HEK293 (cell line): ENCODE results near the gene ZNF211.

Experiments
- CTCF ChIA-PET: fragments of 350-600 bp; formaldehyde crosslinking; extraction: SDS; loops from one replicate; lab custom pipeline; 2021; ENCODE audit warnings: antibody characterized with exemption; lab: Yijun Ruan, JAX
- POLR2A ChIA-PET: fragments of 300-600 bp; formaldehyde crosslinking; extraction: SDS; loops from one replicate; lab custom pipeline; 2020; ENCODE audit warnings: antibody characterized with exemption, inconsistent platforms; lab: Yijun Ruan, JAX
- H3K27ac ChIP-seq: fragments of 200-500 bp; sonication (Bioruptor generic); 2 replicates; pipeline ENCODE4 v1.5.1; 2014; ENCODE audit warnings: low read depth, low read length, control low read depth, inconsistent platforms; ENCODE audit errors: extremely low read depth
- H3K36me3 ChIP-seq, 2 experiments: fragments of 200-500 bp in 1 of 2; sonication (Bioruptor generic) in 1 of 2; 1 replicate in 1 of 2; 2 replicates in 1 of 2; pipeline ENCODE4 v1.5.1; 2014 to 2017; ENCODE audit warnings: inconsistent platforms in 2 of 2, low read length in 2 of 2; ENCODE audit not compliant: control insufficient read depth in 2 of 2, insufficient read depth in 1 of 2
- H3K4me1 ChIP-seq: fragments of 200-500 bp; sonication (Bioruptor generic); 2 replicates; pipeline ENCODE4 v1.5.1; 2014; ENCODE audit warnings: mild to moderate bottlenecking, low read length, inconsistent platforms; ENCODE audit not compliant: control insufficient read depth, insufficient read depth
- H3K4me3 ChIP-seq: 2 replicates; pipeline ENCODE4 v1.5.1; 2011; ENCODE audit warnings: low read depth, mild to moderate bottlenecking, control low read depth, low read length, moderate library complexity
- H3K9me3 ChIP-seq: fragments of 200-500 bp; sonication (Bioruptor generic); 2 replicates; pipeline ENCODE4 v1.5.1; 2014; ENCODE audit warnings: low read depth, low read length, inconsistent platforms; ENCODE audit not compliant: control insufficient read depth, insufficient read depth
- ATF2 ChIP-seq: fragments of 450-650 bp; formaldehyde crosslinking; IDR thresholded peaks from 2 replicates; pipeline ENCODE4 v1.5.1; 2016; ENCODE audit warnings: missing biosample characterization, missing genetic modification characterization, low read depth
- GLI4 ChIP-seq: fragments of 450-650 bp; formaldehyde crosslinking; IDR thresholded peaks from 2 replicates; pipeline ENCODE4 v1.5.1; 2016; ENCODE audit warnings: missing biosample characterization, missing genetic modification characterization
- INSM2 ChIP-seq: fragments of 450-650 bp; formaldehyde crosslinking; IDR thresholded peaks from 2 replicates; pipeline ENCODE4 v1.5.1; 2016; ENCODE audit warnings: missing biosample characterization, missing genetic modification characterization
- MYNN ChIP-seq: fragments of 450-650 bp; formaldehyde crosslinking; IDR thresholded peaks from 2 replicates; pipeline ENCODE4 v1.5.1; 2016; ENCODE audit warnings: missing biosample characterization, missing genetic modification characterization, borderline replicate concordance
- MZF1 ChIP-seq: fragments of 450-650 bp; formaldehyde crosslinking; IDR thresholded peaks from 2 replicates; pipeline ENCODE4 v1.5.1; 2017; ENCODE audit warnings: missing biosample characterization, missing genetic modification characterization, borderline replicate concordance
- SCRT2 ChIP-seq: fragments of 450-650 bp; formaldehyde crosslinking; IDR thresholded peaks from 2 replicates; pipeline ENCODE4 v1.5.1; 2016; ENCODE audit warnings: missing biosample characterization, missing genetic modification characterization
- TSHZ1 ChIP-seq: fragments of 450-650 bp; formaldehyde crosslinking; IDR thresholded peaks from 2 replicates; pipeline ENCODE4 v1.5.1; 2016; ENCODE audit warnings: missing biosample characterization, missing genetic modification characterization, borderline replicate concordance
- YY1 ChIP-seq: fragments of 450-650 bp; formaldehyde crosslinking; IDR thresholded peaks from 2 replicates; pipeline ENCODE4 v1.5.1; 2018; ENCODE audit warnings: missing biosample characterization, missing genetic modification characterization
- ZBTB17 ChIP-seq: fragments of 450-650 bp; formaldehyde crosslinking; IDR thresholded peaks from 2 replicates; pipeline ENCODE4 v1.5.1; 2016; ENCODE audit warnings: missing biosample characterization, missing genetic modification characterization
- ZBTB20 ChIP-seq: fragments of 450-650 bp; formaldehyde crosslinking; IDR thresholded peaks from 2 replicates; pipeline ENCODE4 v1.5.1; 2016; ENCODE audit warnings: missing biosample characterization, missing genetic modification characterization
- ZBTB26 ChIP-seq: fragments of 450-650 bp; formaldehyde crosslinking; optimal IDR thresholded peaks from 2 replicates; pipeline ENCODE3; 2016; ENCODE audit warnings: missing biosample characterization, mild to moderate bottlenecking, missing genetic modification characterization
- ZBTB48 ChIP-seq: fragments of 450-650 bp; formaldehyde crosslinking; IDR thresholded peaks from 2 replicates; pipeline ENCODE4 v1.5.1; 2016; ENCODE audit warnings: missing biosample characterization, missing genetic modification characterization
- ZFP3 ChIP-seq: fragments of 450-650 bp; formaldehyde crosslinking; IDR thresholded peaks from 2 replicates; pipeline ENCODE4 v1.5.1; 2016; ENCODE audit warnings: low read depth, missing biosample characterization, missing genetic modification characterization
- ZNF280D ChIP-seq: fragments of 450-650 bp; formaldehyde crosslinking; IDR thresholded peaks from 2 replicates; pipeline ENCODE4 v1.5.1; 2016; ENCODE audit warnings: missing biosample characterization, missing genetic modification characterization
- ZNF350 ChIP-seq: fragments of 450-650 bp; formaldehyde crosslinking; IDR thresholded peaks from 2 replicates; pipeline ENCODE4 v1.5.0; 2017; ENCODE audit warnings: missing biosample characterization, mild to moderate bottlenecking, missing genetic modification characterization
- ZNF391 ChIP-seq: fragments of 450-650 bp; formaldehyde crosslinking; IDR thresholded peaks from 2 replicates; pipeline ENCODE4 v1.5.1; 2016; ENCODE audit warnings: low read depth, missing biosample characterization, missing genetic modification characterization, borderline replicate concordance
- TF ChIP-seq, protein P1 (sequence below): fragments of 450-650 bp; formaldehyde crosslinking; conservative IDR thresholded peaks from 2 replicates; pipeline ENCODE4 v1.5.1; 2016; ENCODE audit warnings: low read depth, missing biosample characterization, missing genetic modification characterization

ZNF211 gene

DNA sequence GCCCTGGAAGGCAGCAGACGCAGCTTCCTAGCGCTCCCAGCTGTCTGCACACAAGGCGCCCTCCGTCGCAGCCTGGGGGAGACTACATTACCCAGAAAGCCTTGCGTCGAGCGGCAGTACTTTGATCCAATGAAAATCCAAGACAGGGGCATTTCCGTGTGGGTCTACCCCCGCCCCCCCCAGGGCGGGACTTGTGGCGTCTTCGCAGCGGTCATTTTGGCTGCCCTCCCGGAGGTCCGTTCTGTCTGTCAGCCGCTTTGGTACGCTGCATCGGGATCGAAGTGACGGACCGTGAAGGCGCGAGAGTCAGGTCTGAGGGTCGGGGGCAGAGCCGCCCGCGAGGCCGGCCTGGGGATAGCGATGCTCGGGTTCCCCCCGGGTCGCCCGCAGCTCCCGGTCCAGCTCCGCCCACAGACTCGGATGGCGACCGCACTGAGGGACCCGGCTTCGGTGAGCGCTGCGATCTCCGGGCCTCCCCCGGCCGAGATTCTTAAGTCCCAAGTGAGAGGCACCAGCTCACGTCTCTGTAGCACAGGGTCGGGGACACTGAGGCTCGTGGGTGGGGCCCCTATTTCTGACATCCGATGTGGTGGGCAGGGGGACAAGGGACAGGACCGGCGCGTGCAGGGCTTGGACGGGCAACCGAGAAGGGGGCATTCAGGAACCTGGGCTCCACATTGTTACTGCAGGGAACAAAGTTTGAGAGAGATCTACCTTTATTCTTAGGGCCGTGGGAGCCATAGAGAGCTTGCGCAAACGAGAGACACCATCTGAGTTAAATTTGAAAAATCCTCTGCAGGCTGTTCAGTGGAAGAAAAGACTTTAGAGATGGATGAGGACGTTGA lies at the start of gene ZNF211 (continued):
- TF ChIP-seq MYNN (tag by site-specific recombination), result no peak
- TF ChIP-seq SCRT2 (tag by site-specific recombination), result 0 out of 2 replicates have a peak, but pooled peaks have one; percentile 42
- no peak for TF ChIP-seq ZFP3 (tag by site-specific recombination)
- TF ChIP-seq ATF2 (tag by site-specific recombination), result no peak
- TF ChIP-seq ZBTB26 (tag by site-specific recombination), result peak; percentile 21
- TF ChIP-seq GLI4 (tag by site-specific recombination), result no peak
- TF ChIP-seq TSHZ1 (tag by site-specific recombination), result no peak
- TF ChIP-seq, protein P1, sequence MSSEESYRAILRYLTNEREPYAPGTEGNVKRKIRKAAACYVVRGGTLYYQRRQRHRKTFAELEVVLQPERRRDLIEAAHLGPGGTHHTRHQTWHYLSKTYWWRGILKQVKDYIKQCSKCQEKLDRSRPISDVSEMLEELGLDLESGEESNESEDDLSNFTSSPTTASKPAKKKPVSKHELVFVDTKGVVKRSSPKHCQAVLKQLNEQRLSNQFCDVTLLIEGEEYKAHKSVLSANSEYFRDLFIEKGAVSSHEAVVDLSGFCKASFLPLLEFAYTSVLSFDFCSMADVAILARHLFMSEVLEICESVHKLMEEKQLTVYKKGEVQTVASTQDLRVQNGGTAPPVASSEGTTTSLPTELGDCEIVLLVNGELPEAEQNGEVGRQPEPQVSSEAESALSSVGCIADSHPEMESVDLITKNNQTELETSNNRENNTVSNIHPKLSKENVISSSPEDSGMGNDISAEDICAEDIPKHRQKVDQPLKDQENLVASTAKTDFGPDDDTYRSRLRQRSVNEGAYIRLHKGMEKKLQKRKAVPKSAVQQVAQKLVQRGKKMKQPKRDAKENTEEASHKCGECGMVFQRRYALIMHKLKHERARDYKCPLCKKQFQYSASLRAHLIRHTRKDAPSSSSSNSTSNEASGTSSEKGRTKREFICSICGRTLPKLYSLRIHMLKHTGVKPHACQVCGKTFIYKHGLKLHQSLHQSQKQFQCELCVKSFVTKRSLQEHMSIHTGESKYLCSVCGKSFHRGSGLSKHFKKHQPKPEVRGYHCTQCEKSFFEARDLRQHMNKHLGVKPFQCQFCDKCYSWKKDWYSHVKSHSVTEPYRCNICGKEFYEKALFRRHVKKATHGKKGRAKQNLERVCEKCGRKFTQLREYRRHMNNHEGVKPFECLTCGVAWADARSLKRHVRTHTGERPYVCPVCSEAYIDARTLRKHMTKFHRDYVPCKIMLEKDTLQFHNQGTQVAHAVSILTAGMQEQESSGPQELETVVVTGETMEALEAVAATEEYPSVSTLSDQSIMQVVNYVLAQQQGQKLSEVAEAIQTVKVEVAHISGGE (tag by site-specific recombination), result peak; percentile 78

DNA sequence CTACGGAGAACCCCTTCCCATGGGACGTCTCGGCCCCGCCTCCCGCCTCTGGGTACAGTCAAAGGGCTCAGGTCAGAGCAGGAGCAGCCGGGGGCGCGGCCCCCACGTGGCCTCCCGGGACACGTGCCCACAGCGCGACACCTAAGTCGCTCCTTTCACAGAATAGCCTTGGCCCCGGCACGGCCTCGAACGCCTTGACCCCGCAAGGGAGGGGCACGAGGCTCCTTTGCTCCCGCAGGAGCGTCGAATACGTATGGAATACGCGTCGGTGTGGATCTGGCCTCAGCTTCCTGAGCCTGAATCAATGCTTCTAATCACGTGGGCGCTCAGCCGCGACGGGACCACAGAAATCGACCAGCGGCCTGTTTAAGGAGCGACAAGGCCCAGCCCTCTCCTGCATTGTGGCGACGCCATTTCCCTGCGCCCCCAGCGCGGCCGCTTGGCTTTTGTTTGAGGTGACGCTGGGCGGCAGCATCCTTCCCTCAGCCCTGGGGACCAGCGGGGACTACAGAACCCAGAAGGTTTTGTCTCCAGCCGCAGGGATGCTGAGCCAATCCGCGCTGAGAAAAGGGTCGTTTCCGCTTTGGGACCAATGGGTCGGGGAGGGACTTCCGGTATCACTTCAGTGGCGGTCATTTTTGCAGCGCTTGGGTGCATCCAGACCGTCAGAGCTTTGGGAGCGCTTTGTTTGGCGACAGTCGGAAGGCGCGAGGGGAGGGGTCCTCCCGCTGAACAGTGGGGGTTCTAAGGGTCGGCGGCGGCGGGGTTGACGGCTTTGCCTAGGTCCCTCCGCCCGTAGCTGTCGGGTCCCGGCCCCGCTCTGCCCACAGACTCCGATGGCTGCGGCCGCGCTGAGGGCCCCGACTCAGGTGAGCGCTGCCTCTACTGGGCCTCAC lies 49.2 kb upstream of the ZNF211 start, which contains the start of gene ZIK1:
ZIK1 (plus strand) TSS at position 625 of the 896 bp plus-strand sequence; CDS start at position 837, 212 bp downstream.
- POLR2A ChIA-PET, result no interaction called here
- Histone ChIP-seq H3K4me3 (peak within 1 kb of the TSS; percentile 69), H3K27ac (peak within 1 kb of the TSS; percentile 49; the same call in 1 of the 2 replicates), H3K9me3 (peaks cover 12% of the 10 kb centered on the region), H3K36me3 (peaks cover 0 to 12% of the 10 kb centered on the region in 2 experiments; a peak in 2 of 3 replicates), H3K4me1 (0 out of 2 replicates have a peak, but pooled peaks cover 2% of the 10 kb centered on the region)
- CTCF ChIA-PET, result no interaction called here
- TF ChIP-seq ZBTB17 (peak; percentile 65), ZNF280D (tag by site-specific recombination) (peak; percentile 59), GLI4 (tag by site-specific recombination) (no peak), INSM2 (tag by site-specific recombination) (no peak), ZNF391 (peak; percentile 52; the same call in 1 of the 2 replicates), ZBTB48 (tag by site-specific recombination) (0 out of 2 replicates have a peak, but pooled peaks have one; percentile 23), ZNF350 (tag by site-specific recombination) (no peak; the same call in 1 of the 2 replicates), YY1 (tag by site-specific recombination) (peak; percentile 46; the same call in 1 of the 2 replicates), MZF1 (tag by site-specific recombination) (peak; percentile 21; the same call in 1 of the 2 replicates), ZBTB20 (tag by site-specific recombination) (0 out of 2 replicates have a peak, but pooled peaks have one; percentile 19)
